Parathyroid adenoma (tissue), 2 donors: Measurements from ENCODE around the gene IRAK1.

ENCODE experiments used
- H2AFZ ChIP-seq: fragments of 300-600 bp; sonication (generic); one replicate; pipeline ENCODE4 v1.7.0; 2017; ENCODE audit warnings: antibody characterized with exemption, mild to moderate bottlenecking
- H3K27ac ChIP-seq: fragments of 300-600 bp; sonication (generic); one replicate; pipeline ENCODE4 v1.7.0; 2017
- H3K27me3 ChIP-seq: fragments of 300-600 bp; sonication (generic); one replicate; pipeline ENCODE4 v1.7.0; 2017; ENCODE audit warnings: low read length; ENCODE audit not compliant: control insufficient read depth, insufficient read depth
- H3K36me3 ChIP-seq: fragments of 300-600 bp; sonication (generic); one replicate; pipeline ENCODE4 v1.7.0; 2017; ENCODE audit warnings: low read length; ENCODE audit not compliant: control insufficient read depth, insufficient read depth
- H3K4me1 ChIP-seq: fragments of 300-600 bp; sonication (generic); one replicate; pipeline ENCODE4 v1.7.0; 2017; ENCODE audit warnings: control low read depth
- H3K4me2 ChIP-seq: fragments of 300-600 bp; sonication (generic); one replicate; pipeline ENCODE4 v1.7.0; 2017; ENCODE audit warnings: low read length
- H3K4me3 ChIP-seq: fragments of 300-600 bp; sonication (generic); one replicate; pipeline ENCODE4 v1.7.0; 2017; ENCODE audit warnings: low read depth, low read length
- H3K79me2 ChIP-seq: fragments of 300-600 bp; sonication (generic); one replicate; pipeline ENCODE4 v1.7.0; 2017; ENCODE audit warnings: control low read depth
- H3K9ac ChIP-seq: fragments of 300-600 bp; sonication (generic); one replicate; pipeline ENCODE4 v1.7.0; 2017; ENCODE audit warnings: mild to moderate bottlenecking
- H3K9me3 ChIP-seq: fragments of 300-600 bp; sonication (generic); one replicate; pipeline ENCODE4 v1.7.0; 2017; ENCODE audit warnings: low read length; ENCODE audit not compliant: control insufficient read depth
- TF ChIP-seq, protein P1 (sequence below): fragments of 300-600 bp; sonication (generic); IDR thresholded peaks from one replicate; pipeline ENCODE4 v1.7.0; 2017; ENCODE audit warnings: antibody characterized with exemption, mild to moderate bottlenecking
- donor health status: primary hyperparathyroidism.

Gene IRAK1

DNA sequence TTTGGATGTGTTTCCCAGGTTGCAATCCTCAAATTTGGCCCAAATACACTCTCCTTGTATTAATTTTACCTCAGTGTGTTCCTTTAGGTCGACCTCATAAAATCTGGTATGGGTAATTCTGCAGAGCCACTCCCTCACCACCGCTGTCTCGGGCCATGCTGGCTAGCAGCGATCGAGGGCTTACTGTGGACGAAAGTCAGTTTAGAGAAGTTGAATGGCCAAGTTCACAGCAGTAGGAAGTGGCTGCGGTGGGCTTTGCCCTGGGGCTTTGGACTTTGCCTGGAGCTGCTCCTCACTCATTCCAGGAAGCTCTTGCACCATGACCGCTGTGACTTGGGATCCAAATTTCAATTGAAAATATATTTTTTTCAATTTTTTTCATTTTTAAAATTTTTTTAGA, 27.5 kb downstream of the IRAK1 start:
- no peaks in the 10 kb centered on the region for H3K27me3 ChIP-seq
- TF ChIP-seq, protein P1, sequence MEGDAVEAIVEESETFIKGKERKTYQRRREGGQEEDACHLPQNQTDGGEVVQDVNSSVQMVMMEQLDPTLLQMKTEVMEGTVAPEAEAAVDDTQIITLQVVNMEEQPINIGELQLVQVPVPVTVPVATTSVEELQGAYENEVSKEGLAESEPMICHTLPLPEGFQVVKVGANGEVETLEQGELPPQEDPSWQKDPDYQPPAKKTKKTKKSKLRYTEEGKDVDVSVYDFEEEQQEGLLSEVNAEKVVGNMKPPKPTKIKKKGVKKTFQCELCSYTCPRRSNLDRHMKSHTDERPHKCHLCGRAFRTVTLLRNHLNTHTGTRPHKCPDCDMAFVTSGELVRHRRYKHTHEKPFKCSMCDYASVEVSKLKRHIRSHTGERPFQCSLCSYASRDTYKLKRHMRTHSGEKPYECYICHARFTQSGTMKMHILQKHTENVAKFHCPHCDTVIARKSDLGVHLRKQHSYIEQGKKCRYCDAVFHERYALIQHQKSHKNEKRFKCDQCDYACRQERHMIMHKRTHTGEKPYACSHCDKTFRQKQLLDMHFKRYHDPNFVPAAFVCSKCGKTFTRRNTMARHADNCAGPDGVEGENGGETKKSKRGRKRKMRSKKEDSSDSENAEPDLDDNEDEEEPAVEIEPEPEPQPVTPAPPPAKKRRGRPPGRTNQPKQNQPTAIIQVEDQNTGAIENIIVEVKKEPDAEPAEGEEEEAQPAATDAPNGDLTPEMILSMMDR: no peak
- H3K9ac ChIP-seq: no peak overlapping the region
- H3K9me3 ChIP-seq: no peaks in the 10 kb centered on the region
- H3K36me3 ChIP-seq: no peaks in the 10 kb centered on the region
- no peak overlapping the region for H2AFZ ChIP-seq
- H3K4me2 ChIP-seq: no peak overlapping the region
- H3K79me2 ChIP-seq: no peaks in the 10 kb centered on the region
- H3K27ac ChIP-seq: no peak overlapping the region
- no peak overlapping the region for H3K4me3 ChIP-seq
- no peaks in the 10 kb centered on the region for H3K4me1 ChIP-seq

DNA sequence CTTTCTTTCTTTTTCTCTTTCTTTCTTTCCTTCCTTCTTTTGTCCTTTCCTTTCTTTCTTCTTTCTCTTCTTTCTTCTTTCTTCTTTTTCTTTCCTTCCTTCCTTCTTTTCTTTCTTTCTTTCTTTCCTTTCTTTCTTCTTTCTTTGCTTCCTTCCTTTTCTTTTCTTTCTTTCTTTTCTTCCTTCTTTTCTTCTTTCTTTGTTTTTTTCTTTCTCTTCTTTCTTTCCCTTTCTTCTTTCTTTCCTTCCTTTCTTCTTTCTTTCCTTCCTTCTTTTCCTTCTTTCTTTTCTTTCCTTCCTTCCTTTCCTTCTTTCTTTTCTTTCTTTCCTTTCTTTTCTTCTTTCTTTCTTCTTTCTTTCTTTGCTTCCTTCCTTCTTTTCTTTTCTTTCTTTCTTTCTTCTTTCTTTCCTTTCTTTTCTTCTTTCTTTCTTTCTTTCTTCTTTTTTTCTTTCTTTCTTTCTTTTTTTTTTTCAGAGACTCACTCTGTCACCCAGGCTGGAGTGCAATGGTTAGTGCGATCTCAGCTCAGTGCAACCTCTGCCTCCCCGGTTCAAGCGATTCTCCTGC, 28.6 kb downstream of the IRAK1 start:
- no peaks in the 10 kb centered on the region for H3K36me3 ChIP-seq
- no peak overlapping the region for H2AFZ ChIP-seq
- no peaks in the 10 kb centered on the region for H3K4me1 ChIP-seq
- no peak overlapping the region for H3K27ac ChIP-seq
- H3K79me2 ChIP-seq: no peaks in the 10 kb centered on the region
- no peak overlapping the region for H3K4me3 ChIP-seq
- no peak overlapping the region for H3K4me2 ChIP-seq
- TF ChIP-seq, protein P1: no peak
- no peak overlapping the region for H3K9ac ChIP-seq
- no peaks in the 10 kb centered on the region for H3K9me3 ChIP-seq
- no peaks in the 10 kb centered on the region for H3K27me3 ChIP-seq

DNA sequence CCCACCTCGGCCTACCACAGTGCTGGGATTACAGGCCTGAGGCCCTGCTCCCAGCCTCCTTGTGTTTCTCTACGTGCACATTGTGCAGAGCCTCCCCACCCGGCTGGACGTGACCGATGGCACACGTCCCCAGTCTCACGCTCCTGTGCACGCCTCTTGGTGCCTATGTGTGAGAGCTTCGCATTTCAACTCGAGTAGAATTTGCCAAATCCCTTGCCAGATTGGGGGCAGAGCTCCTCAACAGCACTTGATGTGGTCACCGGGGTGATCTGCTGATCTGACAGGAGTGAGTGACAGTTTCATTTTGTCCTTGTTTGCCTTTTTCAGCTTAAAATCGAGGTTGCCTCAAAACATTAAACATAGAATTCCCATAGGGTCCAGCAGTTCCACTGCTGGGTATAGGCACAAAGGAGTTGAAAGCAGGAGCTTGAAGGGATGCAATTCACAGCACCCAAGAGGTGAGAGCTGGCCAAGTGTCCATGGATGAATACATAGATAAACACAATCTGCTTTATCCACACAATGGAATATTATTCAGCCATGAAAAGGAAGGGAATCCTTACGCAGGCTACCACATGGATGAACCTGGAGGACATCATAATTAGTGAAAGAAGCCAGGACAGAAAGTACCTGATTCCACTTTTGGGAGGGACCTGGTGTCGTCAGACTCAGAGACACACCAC, 29.6 kb downstream of the IRAK1 start:
- TF ChIP-seq, protein P1: no peak
- Histone ChIP-seq H3K9ac (no peak overlapping the region), H3K27ac (no peak overlapping the region), H3K4me2 (no peak overlapping the region), H3K79me2 (no peaks in the 10 kb centered on the region), H2AFZ (no peak overlapping the region), H3K36me3 (no peaks in the 10 kb centered on the region), H3K9me3 (no peaks in the 10 kb centered on the region), H3K4me1 (no peaks in the 10 kb centered on the region), H3K27me3 (no peaks in the 10 kb centered on the region), H3K4me3 (no peak overlapping the region)

DNA sequence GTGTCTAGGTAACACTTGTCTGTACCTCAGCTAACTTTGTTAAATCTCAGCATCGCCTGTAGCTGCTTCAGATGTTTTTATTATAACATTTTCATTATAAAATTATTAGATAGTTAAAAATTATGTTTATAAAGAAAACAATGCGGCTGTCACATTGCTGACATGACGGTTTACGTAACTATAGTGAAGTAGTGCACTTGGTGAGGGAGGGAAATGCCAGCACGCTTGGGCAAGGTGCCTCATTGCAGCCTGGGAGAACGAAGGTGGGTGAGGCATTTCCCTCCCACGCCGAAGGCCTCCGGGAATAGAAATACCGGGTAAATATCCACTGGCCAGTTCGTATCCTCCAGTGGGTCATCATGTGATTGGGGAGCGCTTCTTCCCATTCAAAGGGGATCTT, 31.2 kb downstream of the IRAK1 start:
- TF ChIP-seq, protein P1: no peak
- H3K4me2 ChIP-seq: no peak overlapping the region
- no peaks in the 10 kb centered on the region for H3K27me3 ChIP-seq
- H2AFZ ChIP-seq: no peak overlapping the region
- no peak overlapping the region for H3K4me3 ChIP-seq
- no peaks in the 10 kb centered on the region for H3K36me3 ChIP-seq
- no peaks in the 10 kb centered on the region for H3K9me3 ChIP-seq
- H3K4me1 ChIP-seq: no peaks in the 10 kb centered on the region
- no peak overlapping the region for H3K9ac ChIP-seq
- H3K27ac ChIP-seq: no peak overlapping the region
- no peaks in the 10 kb centered on the region for H3K79me2 ChIP-seq
